ENCODE data around the gene STX10. TPM values are rescaled to one million over a fixed set of nuclear protein-coding genes. Genes with fewer than 3 reads are reported as not detected.
A peak's percentile ranks its signal among the peaks of the same experiment; 100 is the strongest.

STX10 gene
- total RNA-seq, 1 experiment from 2014 or later: 86.2 TPM

- Histone ChIP-seq H3K27ac (no peak overlapping the region), H3K4me1 (replicated peaks; ENCODE audit: insufficient read depth) (peaks cover 10% of the 10 kb centered on the region), H3K4me3 (no peak overlapping the region), H3K9me2 (ENCODE audit: insufficient read depth) (no peaks in the 10 kb centered on the region), H2AFZ (no peak overlapping the region), H3K27me3 (ENCODE audit: insufficient read depth, low read depth) (no peaks in the 10 kb centered on the region), H3F3A (ENCODE audit: insufficient read depth, low read depth) (peaks cover 46% of the 10 kb centered on the region; the same call in 1 of the 2 replicates), H3K9me3 (ENCODE audit: insufficient read depth, low read depth) (no peaks in the 10 kb centered on the region), H3K36me3 (ENCODE audit: low read depth) (peaks cover 16% of the 10 kb centered on the region), H3K4me2 (no peak overlapping the region), H4K20me1 (ENCODE audit: insufficient read depth) (peaks cover 68% of the 10 kb centered on the region), H3K79me2 (ENCODE audit: low read depth) (peaks cover 52% of the 10 kb centered on the region)
- POLR2A ChIA-PET (ENCODE audit: unreplicated experiment): no interaction called here
- DNase-seq: no peak
- TF ChIP-seq EZH2 (IDR thresholded peaks at IDR 0.05; ENCODE audit: low read depth) (no peak), CTCF (conservative IDR thresholded peaks at IDR 0.05) (no peak)
- no TSS peak for BruUV-seq (replicated peaks)
- intact Hi-C loops (cut with micrococcal nuclease; ENCODE audit: unreplicated experiment): no loop called here
- CTCF ChIA-PET: no interaction called here
These were observed 15.5 kb downstream of the STX10 start for GRCh38 chr19:13134626-13135025.

GRCh38 chr19:13133241-13133870 lies 16.8 kb downstream of the STX10 start:
- Histone ChIP-seq H3K4me2 (no peak overlapping the region), H3F3A (ENCODE audit: insufficient read depth, low read depth) (peaks cover 47% of the 10 kb centered on the region; the same call in 1 of the 2 replicates), H3K79me2 (ENCODE audit: low read depth) (peaks cover 65% of the 10 kb centered on the region), H3K4me3 (no peak overlapping the region), H3K27ac (no peak overlapping the region), H3K27me3 (ENCODE audit: insufficient read depth, low read depth) (no peaks in the 10 kb centered on the region), H3K9me2 (ENCODE audit: insufficient read depth) (no peaks in the 10 kb centered on the region), H3K36me3 (ENCODE audit: low read depth) (peaks cover 16% of the 10 kb centered on the region), H2AFZ (no peak overlapping the region), H3K4me1 (replicated peaks; ENCODE audit: insufficient read depth) (peaks cover 10% of the 10 kb centered on the region), H3K9me3 (ENCODE audit: insufficient read depth, low read depth) (no peaks in the 10 kb centered on the region), H4K20me1 (ENCODE audit: insufficient read depth) (peaks cover 80% of the 10 kb centered on the region)
- intact Hi-C loops (cut with micrococcal nuclease; ENCODE audit: unreplicated experiment): no loop called here
- ChIA-PET CTCF (no interaction called here), POLR2A (ENCODE audit: unreplicated experiment) (no interaction called here)
- TF ChIP-seq CTCF (conservative IDR thresholded peaks at IDR 0.05) (no peak), EZH2 (IDR thresholded peaks at IDR 0.05; ENCODE audit: low read depth) (no peak)
- BruUV-seq (replicated peaks): no TSS peak
- no peak for DNase-seq

GRCh38 chr19:13132471-13133180 lies 17.5 kb downstream of the STX10 start:
- Histone ChIP-seq H3K4me3 (no peak overlapping the region), H3K4me2 (no peak overlapping the region), H3K27ac (peak overlapping the region; percentile 15; the same call in 1 of the 2 replicates), H3K36me3 (ENCODE audit: low read depth) (peaks cover 11% of the 10 kb centered on the region), H4K20me1 (ENCODE audit: insufficient read depth) (peaks cover 88% of the 10 kb centered on the region), H3K79me2 (ENCODE audit: low read depth) (peaks cover 72% of the 10 kb centered on the region), H3F3A (ENCODE audit: insufficient read depth, low read depth) (peaks cover 47% of the 10 kb centered on the region; the same call in 1 of the 2 replicates), H3K4me1 (replicated peaks; ENCODE audit: insufficient read depth) (peaks cover 10% of the 10 kb centered on the region), H3K9me2 (ENCODE audit: insufficient read depth) (no peaks in the 10 kb centered on the region), H3K9me3 (ENCODE audit: insufficient read depth, low read depth) (no peaks in the 10 kb centered on the region), H2AFZ (no peak overlapping the region), H3K27me3 (ENCODE audit: insufficient read depth, low read depth) (no peaks in the 10 kb centered on the region)
- BruUV-seq (replicated peaks): no TSS peak
- intact Hi-C loops (cut with micrococcal nuclease; ENCODE audit: unreplicated experiment): no loop called here
- POLR2A ChIA-PET (ENCODE audit: unreplicated experiment): interaction anchor here (0.5 to 0.7 kb wide), 4 partner anchors 13 to 669 kb away, joined by 3 to 10 read pairs (median 4); no protein-coding TSS in a partner anchor
- DNase-seq: peak; percentile 54 to 69
- TF ChIP-seq EZH2 (IDR thresholded peaks at IDR 0.05; ENCODE audit: low read depth) (no peak), CTCF (conservative IDR thresholded peaks at IDR 0.05) (no peak)
- CTCF ChIA-PET: interaction anchor here (0.6 to 0.7 kb wide), 2 partner anchors 155 to 726 kb away, joined by 13 to 19 read pairs; no protein-coding TSS in a partner anchor

Data from PC-9 (cell line).